Fibroblast of skin of right quadriceps (primary cell): ENCODE data around the gene ADORA1.

ENCODE experiments used
- DNase-seq: peaks from one replicate; pipeline ENCODE4 v3.0.0-alpha.2; 2013

Gene ADORA1

GRCh38 chr1:203142684-203143408 lies 15.3 kb downstream of the ADORA1 start:
- no peak for DNase-seq

- DNase-seq = no peak
These were observed 16.1 kb downstream of the ADORA1 start for GRCh38 chr1:203143641-203144040.

DNA sequence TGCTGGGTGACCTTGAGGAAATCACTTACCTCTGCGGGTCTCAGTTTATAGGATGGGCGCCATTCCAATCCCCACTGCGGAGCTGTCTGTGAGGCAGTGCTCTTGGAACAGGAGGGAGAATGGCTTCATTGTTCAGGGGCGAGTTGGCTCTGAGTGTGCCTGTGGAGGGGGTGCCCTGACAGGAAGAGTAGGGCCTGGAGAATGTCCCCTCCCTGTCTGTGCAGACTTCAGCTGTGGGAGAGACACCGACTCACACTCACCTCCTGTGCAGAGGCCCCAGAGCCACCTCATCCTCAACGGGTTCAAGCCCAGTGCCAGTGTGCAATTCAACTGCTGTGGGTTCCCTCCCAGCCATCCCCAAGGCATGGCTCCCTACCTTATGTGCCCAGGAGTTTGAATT lies 17.1 kb downstream of the ADORA1 start:
- DNase-seq = peak; percentile 41

GRCh38 chr1:203145321-203146041 lies 18.0 kb downstream of the ADORA1 start:
- DNase-seq = no peak

- no peak for DNase-seq
These were observed 18.5 kb downstream of the ADORA1 start for GRCh38 chr1:203146042-203146369.

GRCh38 chr1:203146537-203146936 lies 19.0 kb downstream of the ADORA1 start:
- no peak for DNase-seq

DNA sequence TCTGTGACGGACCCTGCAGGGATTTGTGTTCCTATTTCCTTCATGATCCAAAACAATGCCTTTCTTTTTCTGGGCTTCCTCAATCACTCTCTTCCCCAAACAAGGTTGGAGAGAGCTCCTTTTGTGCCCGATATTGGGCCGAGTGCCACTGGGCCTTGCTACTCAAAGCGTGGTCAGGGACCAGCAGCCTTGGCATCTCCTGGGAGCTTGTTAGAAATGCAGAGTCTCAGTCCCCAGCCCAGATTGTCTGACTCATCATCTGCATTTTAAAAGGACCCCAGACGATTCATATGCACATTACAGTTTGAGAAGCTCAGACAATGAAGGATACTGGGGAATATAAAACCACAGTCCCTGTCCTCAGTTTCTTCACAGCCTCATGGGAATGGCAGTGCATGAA lies 19.9 kb downstream of the ADORA1 start:
- DNase-seq = no peak

DNA sequence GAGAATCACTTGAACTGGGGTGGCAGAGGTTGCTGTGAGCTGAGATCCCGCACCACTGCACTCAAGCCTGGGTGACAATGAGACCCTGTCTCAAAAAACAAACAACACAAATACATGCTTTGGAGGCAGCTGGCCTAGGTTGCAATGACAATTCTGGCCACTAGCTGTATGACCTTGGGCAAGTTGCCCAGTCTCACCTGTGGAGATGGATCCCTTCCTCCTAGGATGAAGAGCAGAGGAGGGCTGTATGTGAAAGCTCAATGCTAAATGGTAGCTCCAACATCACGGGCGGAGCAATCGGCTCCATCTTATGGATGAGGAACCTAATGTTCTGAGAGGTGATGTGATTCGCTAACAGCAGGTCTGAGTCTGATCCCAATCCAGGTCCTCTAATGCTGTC lies 20.6 kb downstream of the ADORA1 start:
- no peak for DNase-seq

- no peak for DNase-seq
These were observed 21.1 kb downstream of the ADORA1 start for GRCh38 chr1:203148579-203148978.

DNA sequence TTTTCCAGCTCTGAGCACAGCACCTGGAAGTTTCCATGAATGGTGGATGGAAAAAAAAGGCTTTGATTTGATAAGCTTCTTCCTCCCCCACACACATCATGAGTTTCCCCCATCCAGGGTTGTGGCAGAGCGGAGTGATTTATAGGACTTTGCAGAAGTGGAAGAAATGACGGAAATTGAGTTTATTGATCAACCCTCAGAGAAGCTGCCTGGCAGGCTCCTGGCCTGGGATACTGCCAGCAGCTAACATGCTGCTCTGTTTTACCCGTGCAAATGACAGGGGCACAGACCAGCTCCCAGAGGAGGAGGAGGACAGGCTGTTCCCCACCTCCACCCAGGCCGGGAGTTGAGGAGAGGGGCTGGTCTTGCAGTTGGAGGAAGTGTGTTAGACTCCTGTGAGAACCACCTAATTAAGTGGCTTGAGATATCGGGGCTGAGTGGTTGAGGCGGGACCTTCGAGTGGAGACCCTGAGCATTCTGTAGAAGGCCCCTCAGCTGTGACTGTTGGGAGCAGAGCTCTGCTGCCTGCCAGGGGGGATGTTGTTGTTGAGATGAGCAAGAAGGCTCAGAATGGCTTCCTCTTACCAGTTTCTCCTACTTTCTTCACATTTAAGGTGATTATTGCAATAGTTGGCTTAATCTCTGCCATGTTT lies 21.8 kb downstream of the ADORA1 start:
- DNase-seq = no peak

GRCh38 chr1:203150511-203151297 lies 23.2 kb downstream of the ADORA1 start:
- no peak for DNase-seq

GRCh38 chr1:203151362-203152157 lies 24.0 kb downstream of the ADORA1 start:
- no peak for DNase-seq

GRCh38 chr1:203152158-203153034 lies 24.9 kb downstream of the ADORA1 start:
- peak; percentile 70 for DNase-seq

- no peak for DNase-seq
These were observed 25.8 kb downstream of the ADORA1 start for GRCh38 chr1:203153051-203153988.

DNA sequence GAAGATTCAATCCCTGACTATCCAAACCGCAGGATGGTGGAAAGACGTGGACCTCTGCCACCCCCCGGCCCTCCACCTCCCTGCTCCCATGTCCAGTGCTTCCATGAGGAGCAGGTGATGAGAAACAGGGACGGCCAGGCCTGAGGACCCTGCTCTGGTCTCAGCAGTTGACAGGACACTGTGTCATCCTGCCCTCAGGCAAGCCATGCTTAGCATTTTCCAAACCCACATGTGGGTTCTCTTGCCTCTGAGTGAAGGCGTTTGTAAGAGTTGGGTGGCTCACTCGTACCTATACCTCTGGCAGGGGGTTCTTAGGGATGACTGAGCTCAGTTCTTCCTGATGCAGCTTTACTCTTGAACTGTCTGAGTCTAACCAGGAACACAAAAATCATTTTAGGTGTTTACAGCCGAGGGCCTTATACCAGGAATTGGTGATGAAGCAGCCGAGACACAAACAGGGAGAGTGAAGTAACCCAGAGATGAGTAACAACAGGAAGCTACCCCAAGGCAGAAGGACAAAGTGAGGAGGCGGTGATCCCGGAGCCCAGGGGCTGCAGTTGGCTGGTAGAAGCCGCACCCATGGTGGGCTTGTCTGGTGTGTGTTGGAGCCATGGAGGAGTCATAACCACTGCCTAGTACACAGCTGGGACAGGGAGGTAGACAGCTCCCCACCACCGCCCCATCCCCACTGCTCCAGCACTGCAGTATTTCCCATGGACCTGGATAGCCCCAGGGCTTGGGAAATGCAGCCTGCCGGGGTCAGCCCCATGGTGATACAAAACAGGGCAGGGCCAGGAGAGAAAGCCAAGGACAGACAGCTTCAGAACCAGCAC lies 26.7 kb downstream of the ADORA1 start:
- DNase-seq = peak; percentile 40

DNA sequence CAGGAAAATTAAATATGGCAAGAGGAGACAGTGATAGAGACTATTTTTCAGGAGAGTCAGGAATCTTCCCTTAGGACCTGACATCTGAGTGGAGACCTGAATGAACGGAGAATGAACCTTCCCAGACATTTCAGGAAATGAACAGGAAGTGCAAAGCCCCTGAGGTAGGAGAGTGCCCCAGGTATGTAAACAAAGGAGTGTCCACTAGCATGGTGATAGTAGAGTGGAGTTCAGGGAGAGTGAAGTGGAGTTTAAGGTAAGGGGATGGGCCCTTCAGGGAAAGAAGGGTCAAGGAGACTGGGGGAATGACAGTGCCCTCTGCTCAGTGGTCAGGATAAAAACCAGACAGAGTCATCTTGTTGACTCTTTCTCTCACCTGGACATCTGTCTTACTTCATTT lies 28.8 kb downstream of the ADORA1 start:
- DNase-seq = no peak

GRCh38 chr1:203158423-203158822 lies 30.9 kb downstream of the ADORA1 start:
- no peak for DNase-seq

DNA sequence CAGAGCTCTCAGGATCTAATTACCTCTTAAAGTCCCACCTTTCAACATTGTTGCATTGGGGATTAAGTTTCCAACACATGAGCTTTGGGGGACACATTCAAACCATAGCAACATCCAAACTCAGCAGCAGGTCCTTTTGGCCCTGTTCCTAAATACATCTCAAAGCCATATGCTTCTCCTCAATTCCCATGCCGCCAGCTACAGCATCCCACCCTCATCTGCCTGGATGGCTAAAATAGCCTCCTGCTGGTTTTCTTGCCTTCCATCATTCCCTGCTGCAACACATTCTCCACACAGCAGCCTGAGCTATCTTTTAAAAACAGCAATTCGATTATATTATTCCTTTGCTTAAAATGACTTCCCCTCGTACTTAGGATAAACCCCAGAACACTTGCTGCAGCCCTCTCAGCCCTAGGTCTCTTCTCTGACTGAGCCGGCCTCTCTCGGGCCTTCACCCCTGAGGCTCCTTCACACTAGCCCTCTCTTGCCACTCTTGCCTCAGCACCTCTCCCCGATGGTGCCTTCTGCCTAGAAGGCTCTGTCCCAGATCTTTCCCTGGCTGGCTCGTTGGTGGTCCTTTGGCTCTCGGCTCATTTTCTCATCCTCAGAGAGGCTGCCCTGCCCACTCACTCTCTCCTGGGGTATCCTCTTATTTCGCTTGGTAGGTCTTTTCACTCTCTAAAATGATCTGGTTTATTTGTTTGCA lies 31.6 kb downstream of the ADORA1 start:
- no peak for DNase-seq

DNA sequence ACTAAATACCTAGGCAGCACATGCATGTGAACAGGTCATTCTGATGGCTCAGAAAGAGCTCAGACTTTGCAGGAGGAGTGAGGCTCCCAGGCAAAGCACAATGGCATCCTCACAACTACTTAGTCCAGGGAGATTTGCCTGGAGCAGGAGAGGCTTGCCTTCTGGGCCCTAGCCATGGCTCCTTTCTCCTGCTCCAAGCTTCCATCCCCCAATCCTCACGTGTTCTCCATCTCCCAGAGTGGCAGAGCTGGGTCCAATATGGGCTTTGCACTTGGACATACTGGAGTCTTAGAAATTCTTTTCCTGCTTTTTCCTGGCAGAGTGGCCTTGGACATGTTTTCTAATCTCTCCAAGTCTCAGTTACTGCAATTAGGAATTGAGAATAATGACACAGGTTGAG lies 32.3 kb downstream of the ADORA1 start:
- DNase-seq = no peak
